Measurements from ENCODE around the gene CALHM4. TPM values are rescaled to one million over a fixed set of nuclear protein-coding genes. Genes with fewer than 3 reads are reported as not detected.

CALHM4 gene
- total and polyA plus RNA-seq, 2 of the 8 experiments (the other 6 are each of a cell fraction or from before 2014, with no cell fraction given): not detected

DNA sequence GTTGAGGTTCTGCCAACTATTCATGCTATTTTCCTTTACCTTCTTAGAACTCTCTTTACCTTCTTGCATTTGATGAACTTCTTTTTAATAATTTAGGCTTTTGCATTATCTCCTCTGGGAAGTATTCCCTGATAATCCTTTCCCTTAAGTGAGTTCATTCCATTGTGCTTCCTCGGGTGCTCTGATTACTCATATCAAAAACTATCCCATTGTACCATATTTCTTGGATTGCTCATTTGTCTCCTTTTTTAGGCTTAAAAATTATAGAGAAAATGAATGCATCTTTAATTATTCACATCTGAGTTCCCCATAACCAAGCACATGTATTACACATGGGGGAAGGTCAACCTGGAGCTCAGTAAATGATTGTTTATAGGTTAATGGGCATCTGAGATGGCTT lies 2.5 kb downstream of the CALHM4 start:
- no peak overlapping the region for H3K4ac ChIP-seq (replicated peaks; ENCODE audit: insufficient read length, low read depth, low read length)
- H3K9me3 ChIP-seq (ENCODE audit: insufficient read depth in 2 of 2, low read depth in 1 of 2, low read length in 1 of 2): no peaks in the 10 kb centered on the region
- no peak overlapping the region for H2BK12ac ChIP-seq (ENCODE audit: low read depth, low read length)
- no peak overlapping the region for H2BK5ac ChIP-seq (ENCODE audit: low read depth, low read length)
- no peak overlapping the region for H2BK20ac ChIP-seq (ENCODE audit: low read length)
- FAIRE-seq: no peak
- H3K4me2 ChIP-seq (ENCODE audit: insufficient read depth in 1 of 2, low read depth in 2 of 2, low read length in 2 of 2): no peak overlapping the region
- H3K56ac ChIP-seq (replicated peaks; ENCODE audit: insufficient read length, low read depth, low read length): no peak overlapping the region
- H3K27ac ChIP-seq (ENCODE audit: low read depth, low read length): no peak overlapping the region
- H4K8ac ChIP-seq (ENCODE audit: extremely low read depth, insufficient read depth, low read length): no peak overlapping the region
- no peak for TF ChIP-seq TAF1 (IDR thresholded peaks at IDR 0.05; ENCODE audit: low read depth, low read length)
- TF ChIP-seq GABPA (IDR thresholded peaks at IDR 0.05; ENCODE audit: borderline replicate concordance, insufficient read depth, low read length): no peak
- TF ChIP-seq HDAC2 (IDR thresholded peaks at IDR 0.05; ENCODE audit: borderline replicate concordance in 1 of 2, low read depth in 2 of 2, low read length in 2 of 2): no peak
- TF ChIP-seq TCF12 (IDR thresholded peaks at IDR 0.05; ENCODE audit: low read depth, low read length): no peak
- no peak for TF ChIP-seq POU5F1 (IDR thresholded peaks at IDR 0.05; ENCODE audit: low read depth, low read length)
- no peak for TF ChIP-seq JUND (IDR thresholded peaks at IDR 0.05; ENCODE audit: low read length)
- no peak for TF ChIP-seq BACH1 (IDR thresholded peaks at IDR 0.05; ENCODE audit: low read length)
- TF ChIP-seq SP4 (IDR thresholded peaks at IDR 0.05; ENCODE audit: low read length): no peak
- no peak for TF ChIP-seq JUN (IDR thresholded peaks at IDR 0.05; ENCODE audit: low read depth, low read length)
- TF ChIP-seq NRF1 (IDR thresholded peaks at IDR 0.05; ENCODE audit: low read depth, low read length): no peak
- TF ChIP-seq E2F6 (IDR thresholded peaks at IDR 0.05): no peak
- H3K79me1 ChIP-seq (ENCODE audit: low read depth, low read length): no peaks in the 10 kb centered on the region
- no peak for DNase-seq (ENCODE audit: low read depth in 1 of 2, low spot score in 2 of 2)
- H3K79me2 ChIP-seq (ENCODE audit: control insufficient read depth in 1 of 2, insufficient read depth in 2 of 2, low read length in 2 of 2): no peaks in the 10 kb centered on the region
- H3K9ac ChIP-seq (replicated peaks in 1 of 4; ENCODE audit: extremely low read depth in 1 of 4, low read depth in 3 of 4, low read length in 3 of 4): no peak overlapping the region
- H2AK5ac ChIP-seq (ENCODE audit: low read depth, low read length): no peak overlapping the region
- H3K23me2 ChIP-seq (ENCODE audit: low read depth, low read length): no peaks in the 10 kb centered on the region
- H3K4me3 ChIP-seq (ENCODE audit: extremely low read depth in 1 of 4, insufficient read depth in 2 of 4, low read depth in 3 of 4, low read length in 4 of 4): no peak overlapping the region
- no peak overlapping the region for H3K23ac ChIP-seq (ENCODE audit: insufficient read length)
- no peak overlapping the region for H3K18ac ChIP-seq (ENCODE audit: extremely low read depth, low read length)
- no peaks in the 10 kb centered on the region for H4K20me1 ChIP-seq (replicated peaks in 1 of 2; ENCODE audit: control insufficient read depth in 1 of 2, insufficient read depth in 2 of 2, low read length in 2 of 2)
- no peak overlapping the region for H2BK120ac ChIP-seq (replicated peaks; ENCODE audit: low read depth, low read length)
- 88% methylated on average over 1 of the region's 1 CpG; no CpG with 5 or more reads in 1 of the 2 experiments for WGBS, 2 experiments (ENCODE audit: extremely low coverage in 1 of 2, insufficient coverage in 1 of 2, insufficient read length in 1 of 2, insufficient replicate concordance in 2 of 2, low coverage in 1 of 2, low lambda C conversion rate in 2 of 2, missing lambda C conversion rate in 1 of 2)
- H4K5ac ChIP-seq (ENCODE audit: insufficient read length, low read depth, low read length): no peak overlapping the region
- no peak overlapping the region for H4K91ac ChIP-seq (replicated peaks; ENCODE audit: insufficient read length, low read length)
- no peaks in the 10 kb centered on the region for H3K27me3 ChIP-seq (replicated peaks in 1 of 4; ENCODE audit: control insufficient read depth in 3 of 4, extremely low read depth in 1 of 4, insufficient read depth in 3 of 4, low read length in 3 of 4)
- POLR2A ChIA-PET (ENCODE audit: partially characterized antibody): interaction anchor here (1.2 kb wide), 1 partner anchor 277 kb away, joined by 3 read pairs; no protein-coding TSS in a partner anchor
- H3K14ac ChIP-seq (ENCODE audit: insufficient read length): no peak overlapping the region
- no peaks in the 10 kb centered on the region for H3K4me1 ChIP-seq (replicated peaks in 1 of 4; ENCODE audit: control insufficient read depth in 3 of 4, insufficient read depth in 4 of 4, low read length in 3 of 4)
- CTCF ChIA-PET (ENCODE audit: partially characterized antibody): interaction anchor here (0.9 to 3.7 kb wide), 4 partner anchors 7 to 288 kb away, joined by 3 to 27 read pairs (median 12); partner anchors contain the start of gene RSPH4A
- no peak overlapping the region for H2AFZ ChIP-seq (ENCODE audit: low read length)
- H2BK15ac ChIP-seq (ENCODE audit: low read length): no peak overlapping the region
- no peaks in the 10 kb centered on the region for H3K36me3 ChIP-seq (ENCODE audit: control insufficient read depth in 2 of 4, insufficient read depth in 4 of 4, low read length in 3 of 4)
